BLaER1 treated with 17β-estradiol and CSF1 and Interleukin-3, amounts not matched to agents 10 nM and 100 nM (cell line): Measurements from ENCODE around the gene DPYSL3.

Experiments
- H3K27ac ChIP-seq, 11 experiments: shearing (Covaris generic); formaldehyde crosslinking; 2 replicates each; pipeline ENCODE4 v1.8.1; 2022
- H3K27me3 ChIP-seq, 11 experiments: shearing (Covaris generic); formaldehyde crosslinking; 2 replicates each; pipeline ENCODE4 v1.8.1; 2022
- H3K36me3 ChIP-seq, 11 experiments: shearing (Covaris generic); formaldehyde crosslinking; 2 replicates each; pipeline ENCODE4 v1.8.1; 2022
- H3K4me1 ChIP-seq, 10 experiments: shearing (Covaris generic); formaldehyde crosslinking; 2 replicates each; pipeline ENCODE4 v1.8.1; 2022
- H3K4me2 ChIP-seq, 11 experiments: shearing (Covaris generic); formaldehyde crosslinking; 2 replicates each; pipeline ENCODE4 v1.8.1; 2022
- H3K4me3 ChIP-seq, 10 experiments: shearing (Covaris generic); formaldehyde crosslinking; 2 replicates each; pipeline ENCODE4 v1.8.1; 2022
- H3K9ac ChIP-seq, 11 experiments: shearing (Covaris generic); formaldehyde crosslinking; 2 replicates each; pipeline ENCODE4 v1.8.1; 2022
- H3K9me3 ChIP-seq, 11 experiments: shearing (Covaris generic); formaldehyde crosslinking; replicated peaks in 1 of 11; 2 replicates each; pipeline ENCODE4 v1.8.1; 2022
- H4K20me1 ChIP-seq, 11 experiments: shearing (Covaris generic); formaldehyde crosslinking; 2 replicates each; pipeline ENCODE4 v1.8.1; 2022
- Cebpa-rat ChIP-seq, 11 experiments: shearing (Covaris generic); IDR thresholded peaks; 2 replicates each; pipeline ENCODE4 v1.8.1; 2022

The DPYSL3 gene

GRCh38 chr5:147453875-147454814, 55.7 kb downstream of the DPYSL3 start:
- H3K27ac ChIP-seq, result peak overlapping the region in 10 of 11 experiments; percentile 11 to 64 (median 50); a peak in 13 of 22 replicates

GRCh38 chr5:147452165-147452811, 57.6 kb downstream of the DPYSL3 start:
- Histone ChIP-seq H3K9ac (no peak overlapping the region), H4K20me1 (peaks cover 0 to 3% (median 0%) of the 10 kb centered on the region in 11 experiments; a peak in 1 of 22 replicates), H3K36me3 (no peaks in the 10 kb centered on the region), H3K4me3 (peak overlapping the region in 4 of 10 experiments; percentile 67 to 77 (median 75); a peak in 4 of 20 replicates), H3K27me3 (peaks cover 35 to 48% (median 39%) of the 10 kb centered on the region in 11 experiments), H3K9me3 (no peaks in the 10 kb centered on the region; a peak in 1 of 22 replicates), H3K4me1 (peaks cover 24 to 34% (median 27%) of the 10 kb centered on the region in 10 experiments), H3K4me2 (peak overlapping the region in 10 of 11 experiments; percentile 92 to 100 (median 99); a peak in 11 of 22 replicates), H3K27ac (no peak overlapping the region)
- TF ChIP-seq Cebpa-rat (IDR thresholded peaks at IDR 0.05), result no peak

More at GRCh38 chr5:147453875-147454814, 55.7 kb downstream of the DPYSL3 start:
- peaks cover 35 to 48% (median 39%) of the 10 kb centered on the region in 11 experiments for H3K27me3 ChIP-seq
- H3K9ac ChIP-seq, result peak overlapping the region; percentile 50 to 80 (median 74); a peak in 21 of 22 replicates
- TF ChIP-seq Cebpa-rat (IDR thresholded peaks at IDR 0.05), result no peak
- H3K4me1 ChIP-seq, result peaks cover 24 to 34% (median 27%) of the 10 kb centered on the region in 10 experiments
- H4K20me1 ChIP-seq, result peaks cover 0 to 3% (median 0%) of the 10 kb centered on the region in 11 experiments; a peak in 1 of 22 replicates
- peak overlapping the region; percentile 53 to 78 (median 72) for H3K4me3 ChIP-seq
- H3K4me2 ChIP-seq, result peak overlapping the region; percentile 92 to 100 (median 99)
- H3K9me3 ChIP-seq, result no peaks in the 10 kb centered on the region; a peak in 1 of 22 replicates
- no peaks in the 10 kb centered on the region for H3K36me3 ChIP-seq

- Histone ChIP-seq H3K4me2 (no peak overlapping the region), H3K36me3 (no peaks in the 10 kb centered on the region), H3K9ac (no peak overlapping the region), H3K4me3 (no peak overlapping the region), H4K20me1 (peaks cover 0 to 3% (median 0%) of the 10 kb centered on the region in 11 experiments; a peak in 1 of 22 replicates), H3K27ac (no peak overlapping the region), H3K9me3 (no peaks in the 10 kb centered on the region; a peak in 1 of 22 replicates), H3K4me1 (peaks cover 24 to 33% (median 27%) of the 10 kb centered on the region in 10 experiments), H3K27me3 (peaks cover 35 to 48% (median 39%) of the 10 kb centered on the region in 11 experiments)
- TF ChIP-seq Cebpa-rat (IDR thresholded peaks at IDR 0.05), result no peak
These were observed 58.7 kb downstream of the DPYSL3 start for GRCh38 chr5:147451193-147451592.

DNA sequence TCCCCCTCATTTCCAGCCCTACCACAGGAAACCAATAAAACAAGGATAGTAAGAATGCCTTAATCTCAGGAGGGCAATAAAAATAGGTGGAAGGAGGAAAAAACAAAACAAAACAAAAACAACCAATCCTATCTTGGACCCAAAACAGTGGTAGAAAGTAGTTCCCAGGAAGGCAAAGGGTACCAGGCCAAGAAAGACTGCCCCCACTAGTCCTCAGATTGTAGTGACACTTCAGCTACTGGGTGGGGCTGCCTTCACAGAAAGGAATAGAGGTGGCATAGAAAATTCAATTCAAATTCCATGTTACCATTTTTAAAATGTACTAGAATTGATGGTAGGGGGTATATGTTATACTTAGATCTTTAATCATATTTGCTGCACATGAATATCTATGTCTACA, 59.3 kb downstream of the DPYSL3 start:
- H3K4me3 ChIP-seq, result no peak overlapping the region
- no peak for TF ChIP-seq Cebpa-rat (IDR thresholded peaks at IDR 0.05)
- H3K27me3 ChIP-seq, result peaks cover 35 to 48% (median 39%) of the 10 kb centered on the region in 11 experiments
- H3K27ac ChIP-seq, result no peak overlapping the region
- H4K20me1 ChIP-seq, result peaks cover 0 to 3% (median 0%) of the 10 kb centered on the region in 11 experiments; a peak in 1 of 22 replicates
- H3K36me3 ChIP-seq, result no peaks in the 10 kb centered on the region
- H3K4me2 ChIP-seq, result no peak overlapping the region
- peaks cover 18 to 27% (median 22%) of the 10 kb centered on the region in 10 experiments for H3K4me1 ChIP-seq
- no peaks in the 10 kb centered on the region; a peak in 1 of 22 replicates for H3K9me3 ChIP-seq
- H3K9ac ChIP-seq, result no peak overlapping the region

- Histone ChIP-seq H4K20me1 (peaks cover 0 to 3% (median 0%) of the 10 kb centered on the region in 11 experiments; a peak in 1 of 22 replicates), H3K4me2 (no peak overlapping the region)
These were observed 61.1 kb downstream of the DPYSL3 start for GRCh38 chr5:147448766-147449165.

GRCh38 chr5:147446523-147446922, 63.3 kb downstream of the DPYSL3 start:
- Histone ChIP-seq H3K27me3 (peaks cover 5 to 12% (median 6%) of the 10 kb centered on the region in 11 experiments), H3K9ac (no peak overlapping the region), H3K36me3 (no peaks in the 10 kb centered on the region), H3K27ac (no peak overlapping the region), H3K9me3 (no peaks in the 10 kb centered on the region), H4K20me1 (no peaks in the 10 kb centered on the region), H3K4me1 (no peaks in the 10 kb centered on the region), H3K4me3 (no peak overlapping the region), H3K4me2 (no peak overlapping the region)
- TF ChIP-seq Cebpa-rat (IDR thresholded peaks at IDR 0.05), result no peak

More at GRCh38 chr5:147448766-147449165, 61.1 kb downstream of the DPYSL3 start:
- Histone ChIP-seq H3K36me3 (no peaks in the 10 kb centered on the region), H3K4me1 (peaks cover 4 to 11% (median 8%) of the 10 kb centered on the region in 10 experiments; a peak in 16 of 20 replicates), H3K9ac (no peak overlapping the region), H3K27ac (no peak overlapping the region), H3K27me3 (peaks cover 26 to 35% (median 27%) of the 10 kb centered on the region in 11 experiments), H3K4me3 (no peak overlapping the region), H3K9me3 (no peaks in the 10 kb centered on the region; a peak in 1 of 22 replicates)
- TF ChIP-seq Cebpa-rat (IDR thresholded peaks at IDR 0.05), result no peak

DNA sequence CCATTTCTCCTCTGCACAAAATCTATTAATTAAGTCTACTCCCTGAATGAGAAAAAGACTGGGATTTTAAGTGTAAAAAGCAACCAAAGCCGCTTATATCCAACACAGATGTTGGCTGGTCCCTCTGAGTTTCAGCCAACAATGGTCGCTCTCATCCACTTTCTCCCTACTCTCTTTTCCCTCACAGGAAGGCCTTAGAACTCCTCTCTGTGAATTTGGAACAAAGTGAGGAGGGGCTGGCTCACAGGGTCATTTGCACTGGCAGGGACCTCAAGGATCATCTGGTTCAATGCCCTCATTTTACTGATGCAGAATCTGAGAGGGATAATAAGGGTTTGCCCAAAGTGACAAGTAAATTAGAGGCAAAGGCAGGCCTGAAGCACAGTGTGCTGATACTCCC, 64.0 kb downstream of the DPYSL3 start:
- no peaks in the 10 kb centered on the region for H3K36me3 ChIP-seq

DNA sequence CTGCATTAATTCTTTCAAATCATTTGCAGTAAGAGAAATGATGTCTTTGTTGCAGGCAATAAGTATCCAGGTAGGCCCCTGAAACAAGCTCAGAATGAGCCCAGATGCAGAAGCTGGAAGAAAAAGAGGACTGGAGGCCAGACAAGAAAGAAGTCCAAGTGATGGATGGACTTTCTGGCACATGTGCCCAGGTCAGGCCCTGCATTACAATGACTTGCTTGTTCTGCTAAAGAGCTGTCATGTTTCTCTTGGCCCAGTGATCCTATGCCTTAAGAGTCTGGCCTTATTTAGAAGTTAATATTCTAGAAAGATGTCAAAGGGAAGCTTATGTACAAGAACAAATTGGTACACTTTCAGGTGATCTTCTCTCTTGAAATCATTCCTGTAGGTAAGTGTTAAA, 64.8 kb downstream of the DPYSL3 start:
- no peak overlapping the region for H3K4me3 ChIP-seq
- no peaks in the 10 kb centered on the region for H3K36me3 ChIP-seq
- no peaks in the 10 kb centered on the region for H4K20me1 ChIP-seq
- no peak overlapping the region for H3K4me2 ChIP-seq
- no peak overlapping the region for H3K9ac ChIP-seq
- no peak overlapping the region for H3K27ac ChIP-seq
- TF ChIP-seq Cebpa-rat (IDR thresholded peaks at IDR 0.05), result no peak
- no peaks in the 10 kb centered on the region; a peak in 1 of 22 replicates for H3K27me3 ChIP-seq
- no peaks in the 10 kb centered on the region for H3K4me1 ChIP-seq
- no peaks in the 10 kb centered on the region for H3K9me3 ChIP-seq

More for the DNA sequence above, 64.0 kb downstream of the DPYSL3 start:
- no peak overlapping the region for H3K27ac ChIP-seq
- no peak overlapping the region for H3K4me2 ChIP-seq
- no peaks in the 10 kb centered on the region for H4K20me1 ChIP-seq
- peaks cover 0 to 6% (median under 1%) of the 10 kb centered on the region in 11 experiments; a peak in 11 of 22 replicates for H3K27me3 ChIP-seq
- H3K4me3 ChIP-seq, result no peak overlapping the region
- no peaks in the 10 kb centered on the region for H3K9me3 ChIP-seq
- H3K9ac ChIP-seq, result no peak overlapping the region
- no peak for TF ChIP-seq Cebpa-rat (IDR thresholded peaks at IDR 0.05)
- H3K4me1 ChIP-seq, result no peaks in the 10 kb centered on the region
